H9 (cell line): ENCODE data around the gene OXER1. TPM values are rescaled to one million over a fixed set of nuclear protein-coding genes. Genes with fewer than 3 reads are reported as not detected.

Experiments used
- DNase-seq: peaks from one replicate; pipeline ENCODE4 v3.0.0-alpha.2; 2017
- H2AFZ ChIP-seq: one replicate; pipeline ENCODE4 v1.6.1; 2013; ENCODE audit warnings: mild to moderate bottlenecking, low read length, control low read depth, moderate library complexity
- H2AK5ac ChIP-seq: 2 replicates; pipeline ENCODE4 v1.6.1; 2013; ENCODE audit warnings: low read length, control low read depth, mixed read lengths; ENCODE audit not compliant: insufficient read length
- H2BK120ac ChIP-seq: one replicate; pipeline ENCODE4 v1.6.1; 2013; ENCODE audit warnings: low read depth, mild to moderate bottlenecking, low read length, control low read depth, inconsistent platforms; ENCODE audit not compliant: poor library complexity, severe bottlenecking
- H2BK12ac ChIP-seq: 2 replicates; pipeline ENCODE4 v1.6.1; 2013; ENCODE audit warnings: low read length, control low read depth, mixed read lengths, low read depth; ENCODE audit not compliant: insufficient read length
- H2BK15ac ChIP-seq: 2 replicates; pipeline ENCODE4 v1.6.1; 2013; ENCODE audit warnings: low read depth, low read length, control low read depth
- H2BK20ac ChIP-seq: one replicate; pipeline ENCODE4 v1.6.1; 2013; ENCODE audit warnings: low read depth, mild to moderate bottlenecking, low read length, control low read depth, inconsistent platforms; ENCODE audit not compliant: poor library complexity, severe bottlenecking
- H2BK5ac ChIP-seq: 2 replicates; pipeline ENCODE4 v1.6.1; 2013; ENCODE audit warnings: low read length, control low read depth, mixed read lengths; ENCODE audit not compliant: insufficient read length
- H3K14ac ChIP-seq: 2 replicates; pipeline ENCODE4 v1.6.1; 2013; ENCODE audit warnings: low read length, control low read depth; ENCODE audit not compliant: insufficient read depth
- H3K18ac ChIP-seq: 2 replicates; pipeline ENCODE4 v1.6.1; 2013; ENCODE audit warnings: low read depth, mild to moderate bottlenecking, mixed read lengths, low read length, control low read depth; ENCODE audit not compliant: insufficient read length
- H3K23ac ChIP-seq: 2 replicates; pipeline ENCODE4 v1.6.1; 2013; ENCODE audit warnings: low read length, control low read depth, mixed read lengths, low read depth; ENCODE audit not compliant: insufficient read length
- H3K23me2 ChIP-seq: 2 replicates; pipeline ENCODE4 v1.6.1; 2013; ENCODE audit warnings: low read depth, mild to moderate bottlenecking, mixed read lengths, low read length, control low read depth; ENCODE audit not compliant: insufficient read length, poor library complexity, severe bottlenecking
- H3K27ac ChIP-seq: 2 replicates; pipeline ENCODE4 v1.5.1; 2013; ENCODE audit warnings: low read length, control low read depth, mixed read lengths, low read depth; ENCODE audit not compliant: insufficient read length
- H3K27me3 ChIP-seq: 2 replicates; pipeline ENCODE4 v1.6.1; 2013; ENCODE audit warnings: low read length, control low read depth, inconsistent platforms; ENCODE audit not compliant: insufficient read depth
- H3K4ac ChIP-seq: 2 replicates; pipeline ENCODE4 v1.6.1; 2013; ENCODE audit warnings: low read depth, mild to moderate bottlenecking, control low read depth, inconsistent platforms, low read length, moderate library complexity
- H3K4me1 ChIP-seq: 2 replicates; pipeline ENCODE4 v1.6.1; 2013; ENCODE audit warnings: low read length, control low read depth, inconsistent platforms; ENCODE audit not compliant: insufficient read depth
- H3K4me2 ChIP-seq: 2 replicates; pipeline ENCODE4 v1.6.1; 2013; ENCODE audit warnings: low read length, control low read depth, mixed read lengths; ENCODE audit not compliant: insufficient read length, insufficient read depth
- H3K56ac ChIP-seq: 2 replicates; pipeline ENCODE4 v1.6.1; 2013; ENCODE audit warnings: low read depth, mild to moderate bottlenecking, mixed read lengths, low read length, control low read depth; ENCODE audit not compliant: insufficient read length
- H3K79me1 ChIP-seq: 2 replicates; pipeline ENCODE4 v1.6.1; 2013; ENCODE audit warnings: low read depth, mild to moderate bottlenecking, moderate library complexity, low read length, control low read depth, inconsistent platforms; ENCODE audit not compliant: insufficient read depth, poor library complexity, severe bottlenecking
- H3K79me2 ChIP-seq: 2 replicates; pipeline ENCODE4 v1.6.1; 2013; ENCODE audit warnings: low read length, control low read depth, inconsistent platforms; ENCODE audit not compliant: insufficient read depth
- H3K9ac ChIP-seq: 2 replicates; pipeline ENCODE4 v1.6.1; 2013; ENCODE audit warnings: low read length, control low read depth, mixed read lengths; ENCODE audit not compliant: insufficient read length; ENCODE audit errors: extremely low read depth
- H3K9me3 ChIP-seq: one replicate; pipeline ENCODE4 v1.6.1; 2013; ENCODE audit warnings: low read depth, low read length, inconsistent platforms; ENCODE audit not compliant: control insufficient read depth
- H3T11ph ChIP-seq: one replicate; pipeline ENCODE4 v1.6.1; 2013; ENCODE audit warnings: mild to moderate bottlenecking, low read length, control low read depth, inconsistent platforms
- H4K20me1 ChIP-seq: one replicate; pipeline ENCODE4 v1.6.1; 2013; ENCODE audit not compliant: control insufficient read depth, insufficient read length, insufficient read depth
- H4K5ac ChIP-seq: 2 replicates; pipeline ENCODE4 v1.6.1; 2013; ENCODE audit warnings: low read depth, mild to moderate bottlenecking, mixed read lengths, low read length, control low read depth; ENCODE audit not compliant: insufficient read length
- H4K8ac ChIP-seq: replicated peaks from 2 replicates; pipeline ENCODE4 v1.6.1; 2013; ENCODE audit warnings: low read length, control low read depth, mixed read lengths, low read depth; ENCODE audit not compliant: insufficient read length
- H4K91ac ChIP-seq: 2 replicates; pipeline ENCODE4 v1.6.1; 2013; ENCODE audit warnings: low read depth, mild to moderate bottlenecking, moderate library complexity, mixed read lengths, low read length, control low read depth; ENCODE audit not compliant: insufficient read length
- H3K27ac Mint-ChIP-seq, 3 experiments: 2 replicates in 2 of 3; 3 replicates in 1 of 3; pipeline ENCODE4 v1.8.0; 2020 to 2021; ENCODE audit warnings: mixed read lengths in 3 of 3, mild to moderate bottlenecking in 1 of 3, moderate library complexity in 1 of 3
- H3K27me3 Mint-ChIP-seq: 2 replicates; pipeline ENCODE4 v1.8.0; 2021; ENCODE audit warnings: low read depth, mild to moderate bottlenecking, moderate library complexity, mixed read lengths
- H3K36me3 Mint-ChIP-seq, 3 experiments: 2 replicates in 2 of 3; 3 replicates in 1 of 3; pipeline ENCODE4 v1.8.0; 2020 to 2021; ENCODE audit warnings: low read depth in 3 of 3, mixed read lengths in 3 of 3; ENCODE audit not compliant: insufficient read depth in 1 of 3
- H3K4me1 Mint-ChIP-seq, 2 experiments: 2 replicates each; pipeline ENCODE4 v1.8.0; 2020; ENCODE audit warnings: mixed read lengths in 2 of 2
- H3K4me3 Mint-ChIP-seq, 2 experiments: 2 replicates in 1 of 2; 3 replicates in 1 of 2; pipeline ENCODE4 v1.8.0; 2020 to 2021; ENCODE audit warnings: mild to moderate bottlenecking in 2 of 2, mixed read lengths in 2 of 2, moderate library complexity in 1 of 2
- H3K9me3 Mint-ChIP-seq, 2 experiments: 2 replicates in 1 of 2; 3 replicates in 1 of 2; pipeline ENCODE4 v1.8.0; 2020; ENCODE audit warnings: mild to moderate bottlenecking in 2 of 2, mixed read lengths in 2 of 2, moderate library complexity in 1 of 2
- CTCF ChIP-seq: fragments of 200-600 bp; sonication (generic); conservative IDR thresholded peaks from 3 replicates; pipeline ENCODE4 v1.8.0; 2021; ENCODE audit warnings: antibody characterized with exemption, mild to moderate bottlenecking
- WGBS: extraction: QIAGEN DNeasy Blood & Tissue Kit; methylation state at CpG from one replicate; pipeline ENCODE4 v1.1.7; 2013; ENCODE audit warnings: missing lambda C conversion rate, low lambda C conversion rate, mixed read lengths; ENCODE audit not compliant: insufficient read length; ENCODE audit errors: extremely low coverage; 5-methylcytosine and 5-hydroxymethylcytosine counted together
- total RNA-seq: library from RNA; stranded (reverse); gene quantifications from 2 replicates; pipeline ENCODE4 v1.2.1, GENCODE V29; 2021

OXER1 gene
- total RNA-seq, 1 experiment from 2014 or later = 1.6 TPM

DNA sequence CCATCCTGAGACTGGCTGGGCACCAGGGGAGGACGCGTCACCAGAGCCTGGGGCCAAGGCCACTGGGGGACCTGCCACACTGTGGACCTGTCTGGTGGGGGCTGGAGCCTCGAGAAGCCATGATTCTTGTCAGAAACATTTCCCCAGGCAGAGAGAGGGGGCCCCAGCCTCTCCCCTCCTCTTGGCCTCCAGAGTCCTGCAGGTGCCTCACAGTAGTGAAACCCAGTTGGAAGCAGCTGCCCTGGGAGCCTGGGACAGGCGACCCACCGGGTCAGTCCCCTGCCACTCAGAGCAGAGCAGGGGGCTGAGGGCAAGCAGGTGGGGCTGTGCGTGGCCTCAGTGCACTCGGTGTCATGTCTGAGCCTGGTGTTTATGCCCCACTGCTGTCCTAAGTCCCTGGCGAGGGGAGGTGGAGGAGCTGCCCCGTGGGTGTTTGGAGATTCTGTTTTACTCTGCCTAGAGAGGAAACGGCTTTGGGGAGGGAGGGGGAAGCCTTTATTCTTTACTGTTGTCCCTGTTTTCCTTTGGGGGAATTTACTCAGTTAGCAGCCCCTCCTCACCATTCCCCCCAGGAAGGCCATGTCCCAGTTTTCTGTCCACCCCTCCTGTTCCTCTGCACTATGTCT, 7.7 kb downstream of the OXER1 start:
- Histone ChIP-seq H3K23me2 (no peaks in the 10 kb centered on the region), H3K18ac (no peak overlapping the region), H3K79me2 (no peaks in the 10 kb centered on the region), H3K9me3 (no peaks in the 10 kb centered on the region), H3K4me1 (no peaks in the 10 kb centered on the region), H3K9ac (no peak overlapping the region), H3K4me2 (no peak overlapping the region), H3K4ac (no peak overlapping the region), H2BK20ac (no peak overlapping the region), H2BK120ac (no peak overlapping the region), H2BK12ac (no peak overlapping the region), H3T11ph (no peak overlapping the region), H4K20me1 (no peaks in the 10 kb centered on the region), H2AFZ (no peak overlapping the region), H3K79me1 (no peaks in the 10 kb centered on the region), H4K91ac (no peak overlapping the region), H3K27me3 (no peaks in the 10 kb centered on the region), H3K23ac (no peak overlapping the region), H3K27ac (no peak overlapping the region), H2BK15ac (no peak overlapping the region), H2BK5ac (no peak overlapping the region), H2AK5ac (no peak overlapping the region), H4K5ac (no peak overlapping the region), H3K56ac (no peak overlapping the region), H4K8ac (no peak overlapping the region), H3K14ac (no peak overlapping the region; the same call in 1 of the 2 replicates)
- Mint-ChIP-seq H3K27me3 (no peaks in the 10 kb centered on the region), H3K36me3 (peaks cover 0 to 8% (median 2%) of the 10 kb centered on the region in 3 experiments; a peak in 1 of 7 replicates), H3K4me1 (peaks cover 11 to 26% of the 10 kb centered on the region in 2 experiments), H3K27ac (peak overlapping the region in 1 of 3 experiments; percentile 57; a peak in 1 of 7 replicates), H3K9me3 (no peaks in the 10 kb centered on the region), H3K4me3 (no peak overlapping the region)
- TF ChIP-seq CTCF = no peak
- no CpG with 5 or more reads among the region's 10 CpGs for WGBS
- no peak for DNase-seq
